ENCODE data around the gene ASB4.
A peak's percentile ranks its signal among the peaks of the same experiment; 100 is the strongest.

ASB4 gene

DNA sequence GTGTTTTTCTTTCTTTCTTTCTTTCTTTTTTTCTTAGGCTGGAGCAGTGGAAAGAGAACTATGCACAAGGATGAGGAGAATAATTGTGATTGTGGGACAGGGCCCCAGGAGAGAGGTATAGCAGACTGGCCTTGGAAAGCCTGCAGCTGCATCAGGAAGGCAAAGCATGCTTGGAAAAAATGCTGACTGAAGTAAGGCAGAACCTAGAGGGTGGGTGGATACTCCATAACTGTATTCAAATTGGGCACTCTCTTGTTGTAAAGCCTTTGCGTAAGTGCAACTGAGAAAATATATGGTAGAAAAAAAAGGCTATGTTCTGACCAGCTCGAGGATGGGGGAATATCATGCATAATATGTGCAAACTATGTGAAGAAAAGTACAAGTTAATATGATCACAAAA, 71.0 kb downstream of the ASB4 start:
- no peak for DNase-seq

GRCh38 chr7:95558864-95559263, 73.1 kb downstream of the ASB4 start:
- DNase-seq: no peak

- no peak for DNase-seq
Observed at GRCh38 chr7:95560674-95561073, 74.9 kb downstream of the ASB4 start.

GRCh38 chr7:95569720-95570119, 84.0 kb downstream of the ASB4 start:
- DNase-seq: no peak

DNA sequence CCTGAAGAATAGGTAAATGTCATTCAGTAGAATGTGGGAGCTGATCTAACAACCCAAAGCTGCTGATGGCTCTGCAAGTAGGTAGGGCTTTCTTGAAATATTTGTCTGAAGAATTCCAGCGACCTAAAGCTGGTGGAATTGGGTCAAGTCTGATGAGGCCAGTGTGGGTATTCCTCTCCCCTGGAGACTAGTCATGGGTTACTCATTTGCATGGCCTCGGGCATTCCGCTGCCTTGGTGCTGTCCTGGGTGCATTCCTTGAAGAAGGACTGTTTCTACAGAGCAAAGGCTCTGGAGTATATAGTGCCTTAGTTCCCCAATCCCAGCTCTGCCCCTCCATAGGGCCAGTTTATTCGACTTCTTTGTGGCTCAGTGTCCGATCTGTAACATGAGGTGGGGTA, 91.4 kb downstream of the ASB4 start:
- peak; percentile 43 for DNase-seq

GRCh38 chr7:95578299-95578855, 92.6 kb downstream of the ASB4 start:
- no peak for DNase-seq

DNA sequence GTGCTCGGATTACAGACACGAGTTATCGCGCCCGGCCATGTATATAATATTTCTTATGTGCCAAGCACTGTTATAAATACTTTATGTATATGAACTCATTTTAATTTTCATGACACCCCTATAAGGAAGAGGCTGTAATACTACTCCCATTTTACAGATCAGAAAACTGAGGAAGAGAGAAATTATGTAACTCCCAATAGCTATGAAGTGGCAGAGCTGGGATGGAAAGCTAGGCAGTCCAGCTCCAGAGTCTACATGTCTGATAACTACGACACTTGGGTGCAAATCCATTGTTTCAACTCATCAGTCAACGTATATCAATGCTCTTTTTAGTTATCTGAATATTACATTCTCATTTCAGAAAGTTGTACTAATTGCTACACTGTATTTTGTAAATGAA, 93.6 kb downstream of the ASB4 start:
- DNase-seq: no peak

DNA sequence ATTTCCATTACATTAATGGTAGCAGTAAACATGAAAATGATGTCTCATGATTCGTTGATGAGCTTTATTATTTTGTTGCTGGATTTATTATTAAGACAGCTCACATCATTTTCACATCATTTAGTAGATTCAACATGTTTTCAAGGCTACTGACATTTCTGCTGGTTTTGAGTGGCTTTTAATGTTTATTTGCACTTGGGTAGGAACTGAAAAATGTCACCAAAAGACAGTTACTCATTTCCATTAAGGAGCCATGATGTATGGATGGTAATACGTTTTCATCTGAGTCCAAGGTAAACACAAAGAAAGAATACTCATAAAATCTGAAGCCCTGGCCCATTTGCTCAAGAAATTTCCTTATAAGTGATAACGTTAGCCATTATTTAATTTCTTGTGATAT, 95.7 kb downstream of the ASB4 start:
- no peak for DNase-seq

GRCh38 chr7:95582578-95583293, 97.0 kb downstream of the ASB4 start:
- DNase-seq: no peak

DNA sequence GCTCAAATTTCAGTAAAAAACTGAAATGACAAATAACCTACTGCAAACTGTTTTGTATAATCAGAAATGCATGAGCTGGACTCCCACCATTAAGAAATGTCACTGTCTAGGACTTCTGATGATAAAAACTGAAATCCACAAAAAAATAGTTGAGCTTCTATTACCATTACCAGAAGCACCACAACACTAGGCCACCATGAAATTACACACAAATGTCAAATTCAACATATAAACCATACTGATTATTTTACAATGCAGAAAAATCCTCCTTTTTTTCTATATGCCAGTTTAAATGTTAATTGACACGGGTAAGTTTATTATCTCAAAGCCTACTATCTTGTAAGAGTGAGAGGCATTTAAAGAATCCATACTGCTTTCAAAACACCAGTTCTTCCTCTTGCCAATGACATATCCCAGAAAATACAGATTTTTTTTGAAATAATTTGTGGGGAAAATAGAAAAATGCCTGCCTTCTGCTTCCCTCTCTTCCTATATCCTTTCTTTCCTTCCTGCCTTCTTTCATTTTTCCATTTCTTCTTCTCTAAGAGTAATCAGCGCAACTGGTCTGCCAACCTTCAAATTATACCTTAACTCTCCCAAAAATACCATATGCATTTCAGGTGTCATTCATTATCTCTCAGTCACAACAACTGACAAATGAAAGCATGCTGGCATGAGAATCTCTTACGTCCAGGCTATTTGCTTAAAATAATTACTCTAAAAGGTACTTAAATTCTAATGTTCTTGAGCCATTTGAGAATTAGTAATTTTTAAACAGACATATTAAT, 98.3 kb downstream of the ASB4 start:
- DNase-seq: no peak

DNA sequence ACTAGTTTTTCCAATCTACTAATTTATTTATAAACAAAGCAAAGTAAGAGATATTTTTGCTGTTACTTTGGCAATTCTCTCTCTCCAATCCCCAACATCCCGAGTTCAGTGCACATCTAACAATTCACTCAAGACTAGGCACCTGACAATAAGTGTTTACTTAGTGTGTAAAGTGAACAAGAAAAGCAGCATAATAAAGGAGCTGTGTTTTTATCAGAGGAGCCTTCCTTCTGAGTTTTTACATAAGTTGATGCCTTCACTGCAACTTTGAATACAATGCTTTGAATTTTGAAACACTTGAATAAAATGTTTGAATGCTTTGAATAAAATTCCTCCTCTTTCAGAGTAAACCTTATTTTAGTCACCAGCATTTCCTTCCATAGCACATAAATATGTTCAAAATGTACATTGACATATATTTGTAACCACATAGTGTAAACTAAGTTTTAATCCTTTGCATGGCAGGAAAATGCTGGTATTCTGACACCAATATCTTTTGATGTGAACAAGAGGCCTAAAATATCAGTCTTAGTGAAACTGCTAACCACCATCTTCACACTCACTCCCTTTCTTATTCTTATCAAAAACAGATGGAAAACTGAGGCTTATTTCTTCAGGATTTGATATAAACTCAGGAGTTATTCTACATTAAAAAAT, 99.2 kb downstream of the ASB4 start:
- DNase-seq: no peak

DNA sequence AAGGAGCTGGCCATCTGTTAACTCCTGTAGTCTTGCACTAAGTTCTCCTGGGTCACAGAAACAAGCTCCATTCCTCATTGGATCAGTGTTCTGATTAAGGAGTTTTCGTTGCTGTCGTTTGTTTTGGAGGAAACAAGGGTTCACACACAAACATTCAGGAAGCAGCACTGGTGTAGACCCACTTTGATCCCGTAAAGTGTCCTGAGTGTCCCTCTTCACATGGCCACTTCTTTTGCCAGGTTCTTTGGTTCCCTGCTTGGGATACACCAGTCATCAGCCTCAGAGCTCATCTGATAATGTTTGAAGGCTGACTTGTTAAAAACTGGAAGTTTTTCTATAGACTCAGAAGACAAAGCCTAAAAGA, 99.7 kb downstream of the ASB4 start:
- DNase-seq: no peak

- DNase-seq: no peak
Observed at GRCh38 chr7:95586951-95587301, 101.2 kb downstream of the ASB4 start.

DNA sequence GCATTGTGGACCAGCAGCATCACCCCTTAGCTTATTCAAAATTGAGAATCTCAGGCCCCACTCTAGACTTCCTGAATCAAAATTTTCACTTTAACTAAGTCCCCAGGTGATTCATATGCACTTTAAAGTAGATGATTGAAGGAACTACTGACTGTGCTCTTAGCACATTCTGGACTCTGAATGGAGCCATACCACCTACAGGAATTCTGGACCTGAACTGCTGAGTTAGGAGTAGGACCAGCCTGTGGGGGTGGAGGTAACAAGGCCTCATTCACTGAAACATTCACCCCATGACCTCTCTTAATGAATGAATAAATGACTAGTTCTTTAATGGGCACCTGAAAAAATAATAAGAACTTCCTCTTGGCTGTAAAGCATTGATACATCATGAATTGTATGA, 103.3 kb downstream of the ASB4 start:
- DNase-seq: no peak

- DNase-seq: no peak
Observed at GRCh38 chr7:95589766-95590165, 104.0 kb downstream of the ASB4 start.

Measured in T1000 (cell line).